ENCODE results near the gene CYP4V2.

The CYP4V2 gene

DNA sequence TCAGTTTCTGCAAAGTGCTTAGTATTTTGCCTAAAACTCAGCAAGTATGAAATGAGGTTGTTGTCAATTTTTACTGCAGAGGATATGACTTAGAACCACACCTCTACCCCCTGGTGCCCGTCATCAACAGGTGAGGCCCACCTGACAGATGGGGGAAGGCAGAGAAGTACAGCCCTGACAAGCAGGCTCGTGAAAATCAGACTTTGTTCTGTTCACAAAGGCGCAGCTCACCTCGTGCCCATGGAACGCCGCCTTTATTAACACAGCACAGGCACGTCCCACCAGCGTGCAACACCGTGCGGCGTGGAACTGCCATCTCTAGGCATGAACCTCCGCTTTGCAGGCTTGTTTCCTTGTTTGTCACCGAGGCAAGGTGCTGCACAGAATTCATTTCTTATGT lies 13.3 kb downstream of the CYP4V2 start:
- DNase-seq (ENCODE audit: low read depth) = no peak
- no peak for TF ChIP-seq CTCF (IDR thresholded peaks at IDR 0.05; ENCODE audit: insufficient read depth, low read depth, low read length, missing control alignments)
- no peak overlapping the region for H3K4me3 ChIP-seq (ENCODE audit: low read depth, low read length)

- H3K4me3 ChIP-seq (ENCODE audit: low read depth, low read length) = no peak overlapping the region
- TF ChIP-seq CTCF (IDR thresholded peaks at IDR 0.05; ENCODE audit: insufficient read depth, low read depth, low read length, missing control alignments) = no peak
- no peak for DNase-seq (ENCODE audit: low read depth)
Observed at GRCh38 chr4:186205156-186205555, 13.8 kb downstream of the CYP4V2 start.

DNA sequence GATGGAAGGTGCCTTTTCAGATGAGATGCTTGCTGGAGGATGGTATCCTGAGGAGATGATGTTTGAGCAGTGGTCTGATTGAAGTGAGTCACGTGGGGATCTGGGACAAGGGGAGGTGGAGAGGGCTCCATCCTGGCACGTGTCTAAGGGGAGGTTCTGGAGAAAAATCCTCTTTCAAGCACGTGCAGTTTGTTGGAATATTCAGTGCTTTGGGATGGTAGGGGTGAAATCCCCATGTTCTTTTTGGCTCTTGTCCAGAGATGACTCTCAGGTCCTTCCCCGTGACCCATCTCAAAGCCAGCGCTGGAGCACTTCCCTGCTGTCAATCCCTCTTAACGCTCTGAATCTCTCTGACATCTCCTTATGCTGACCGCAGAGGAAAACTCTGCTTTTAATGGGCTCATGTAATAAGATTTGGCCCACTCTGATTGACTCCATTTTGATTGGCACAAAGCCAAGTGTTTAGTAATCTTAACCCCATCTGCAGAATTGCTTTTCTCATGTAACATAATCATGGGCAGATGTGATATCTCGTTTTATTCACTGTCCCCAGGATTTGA lies 25.2 kb downstream of the CYP4V2 start:
- no peak overlapping the region for H3K4me3 ChIP-seq (ENCODE audit: low read depth, low read length)
- no peak for TF ChIP-seq CTCF (IDR thresholded peaks at IDR 0.05; ENCODE audit: insufficient read depth, low read depth, low read length, missing control alignments)
- DNase-seq (ENCODE audit: low read depth) = no peak

GRCh38 chr4:186217733-186218293 lies 26.4 kb downstream of the CYP4V2 start:
- DNase-seq (ENCODE audit: low read depth) = no peak
- TF ChIP-seq CTCF (IDR thresholded peaks at IDR 0.05; ENCODE audit: insufficient read depth, low read depth, low read length, missing control alignments) = no peak
- no peak overlapping the region for H3K4me3 ChIP-seq (ENCODE audit: low read depth, low read length)

GRCh38 chr4:186221624-186222023 lies 30.3 kb downstream of the CYP4V2 start:
- DNase-seq (ENCODE audit: low read depth) = no peak
- no peak for TF ChIP-seq CTCF (IDR thresholded peaks at IDR 0.05; ENCODE audit: insufficient read depth, low read depth, low read length, missing control alignments)
- H3K4me3 ChIP-seq (ENCODE audit: low read depth, low read length) = no peak overlapping the region

DNA sequence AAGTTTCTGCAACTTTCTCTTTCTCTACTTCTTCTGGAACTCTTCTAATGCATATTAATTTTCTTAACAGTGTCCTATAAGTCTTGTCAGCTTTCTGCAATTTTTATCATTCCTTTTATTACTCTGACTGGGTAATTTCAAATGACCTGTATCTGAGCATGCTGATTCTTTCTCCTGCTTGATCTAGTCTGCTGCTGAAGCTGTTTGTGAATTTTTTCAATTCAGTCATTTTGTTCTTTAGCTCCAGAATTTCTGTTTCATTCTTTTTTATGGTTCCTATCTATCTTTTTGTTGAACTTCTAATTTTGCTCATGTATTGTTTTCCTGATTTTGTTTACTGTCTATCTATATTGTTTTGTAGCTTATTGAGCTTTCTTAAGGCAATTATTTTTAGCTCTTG lies 34.5 kb downstream of the CYP4V2 start:
- no peak for TF ChIP-seq CTCF (IDR thresholded peaks at IDR 0.05; ENCODE audit: insufficient read depth, low read depth, low read length, missing control alignments)
- H3K4me3 ChIP-seq (ENCODE audit: low read depth, low read length) = no peak overlapping the region
- DNase-seq (ENCODE audit: low read depth) = no peak
